Aortic smooth muscle cell (primary cell): ENCODE data around the gene SUPT5H. TPM values are rescaled to one million over a fixed set of nuclear protein-coding genes. Genes with fewer than 3 reads are reported as not detected.

Experiments
- total RNA-seq: library from RNA; depleted of rRNA; stranded (reverse); fragments of >200 nt; gene quantifications from 2 replicates; pipeline ENCODE4 v1.2.3, GENCODE V29; 2014

Gene SUPT5H
- 58.9 and 87.9 TPM in 2 replicates for total RNA-seq

DNA sequence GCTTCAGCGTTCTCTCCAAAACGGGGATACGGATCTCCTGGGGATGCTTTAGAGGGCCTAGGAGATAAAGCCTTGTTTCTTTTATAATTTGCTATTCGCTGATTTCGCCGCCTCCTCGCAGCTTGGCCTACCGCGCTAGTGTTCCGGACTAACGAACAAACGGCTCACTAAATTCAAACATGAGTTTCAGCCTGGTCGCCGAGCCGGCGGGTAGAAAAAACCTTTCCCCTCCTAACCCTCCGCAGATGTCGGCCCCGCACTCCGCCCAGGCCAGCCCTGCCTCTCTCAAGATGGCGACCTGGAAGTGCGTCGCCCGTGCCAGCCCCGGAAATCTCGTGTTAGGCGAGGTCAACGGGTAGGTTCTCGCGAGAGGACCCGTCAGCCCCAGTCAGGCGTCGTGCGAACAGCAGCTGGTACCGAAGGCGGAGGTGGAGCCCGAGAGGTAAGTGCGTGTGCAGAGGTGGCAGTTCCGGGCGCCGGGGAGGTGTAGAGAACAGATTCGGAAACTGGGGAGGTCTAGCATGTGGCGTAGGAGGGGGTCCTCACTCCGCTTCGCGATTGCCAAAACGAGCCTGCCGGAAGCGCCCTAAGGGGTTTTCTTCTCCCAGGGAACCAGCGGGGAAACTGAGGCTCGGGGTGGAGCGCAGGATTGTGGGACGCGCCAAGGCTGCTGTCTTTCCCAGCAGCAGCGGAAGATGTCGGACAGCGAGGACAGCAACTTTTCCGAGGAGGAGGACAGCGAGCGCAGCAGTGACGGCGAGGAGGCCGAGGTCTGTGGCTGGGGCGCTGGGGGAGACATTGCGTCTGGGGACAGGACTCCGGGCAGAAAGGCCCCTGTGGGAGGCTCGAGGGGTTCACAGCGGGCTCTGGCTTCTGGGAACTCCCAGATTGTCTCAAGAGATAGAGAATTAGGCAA, at the start of gene SUPT5H:
Gene SUPT5H (plus strand): TSS at position 387 of the 916 bp plus-strand sequence. CDS start 309 bp downstream, at position 696.

DNA sequence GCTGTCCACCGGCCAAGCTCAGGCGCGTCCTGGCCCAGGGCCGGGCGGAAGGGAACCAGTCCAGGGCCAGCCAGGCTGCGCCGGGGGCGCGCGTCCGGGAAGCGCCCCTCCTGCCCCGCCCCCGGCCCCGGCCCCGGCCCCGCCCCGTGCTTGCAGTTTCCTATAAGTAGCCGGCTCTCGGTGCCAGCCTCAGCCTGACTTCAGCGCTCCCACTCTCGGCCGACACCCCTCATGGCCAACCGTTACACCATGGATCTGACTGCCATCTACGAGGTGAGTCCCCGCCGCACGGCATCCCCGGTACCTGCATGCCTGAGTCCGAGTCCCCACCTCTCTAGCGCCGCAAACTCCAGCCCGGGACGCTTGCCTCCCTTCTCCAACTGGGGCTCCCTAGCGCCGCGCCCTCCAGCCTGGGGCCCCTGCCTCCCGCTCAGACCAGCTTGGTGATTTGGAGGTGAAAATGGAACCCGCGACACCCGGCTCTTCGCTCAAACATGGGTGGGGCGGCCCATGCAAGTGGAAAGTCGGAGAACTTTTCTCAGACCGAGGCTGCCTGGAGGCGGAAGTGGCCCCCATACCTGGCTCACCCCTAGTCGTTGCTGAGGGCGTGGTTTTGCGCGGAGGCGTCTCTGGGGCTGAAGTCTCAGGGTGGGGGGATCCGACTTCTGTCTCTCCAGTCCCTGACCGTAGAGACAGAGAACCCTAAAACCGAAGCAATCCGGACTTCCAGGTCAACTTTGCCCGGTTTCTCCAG, 38.5 kb upstream of the SUPT5H start, which contains the start of gene ZFP36:
Gene ZFP36 (plus strand): TSS at position 192 of the 754 bp plus-strand sequence. CDS start 58 bp downstream, at position 250.

DNA sequence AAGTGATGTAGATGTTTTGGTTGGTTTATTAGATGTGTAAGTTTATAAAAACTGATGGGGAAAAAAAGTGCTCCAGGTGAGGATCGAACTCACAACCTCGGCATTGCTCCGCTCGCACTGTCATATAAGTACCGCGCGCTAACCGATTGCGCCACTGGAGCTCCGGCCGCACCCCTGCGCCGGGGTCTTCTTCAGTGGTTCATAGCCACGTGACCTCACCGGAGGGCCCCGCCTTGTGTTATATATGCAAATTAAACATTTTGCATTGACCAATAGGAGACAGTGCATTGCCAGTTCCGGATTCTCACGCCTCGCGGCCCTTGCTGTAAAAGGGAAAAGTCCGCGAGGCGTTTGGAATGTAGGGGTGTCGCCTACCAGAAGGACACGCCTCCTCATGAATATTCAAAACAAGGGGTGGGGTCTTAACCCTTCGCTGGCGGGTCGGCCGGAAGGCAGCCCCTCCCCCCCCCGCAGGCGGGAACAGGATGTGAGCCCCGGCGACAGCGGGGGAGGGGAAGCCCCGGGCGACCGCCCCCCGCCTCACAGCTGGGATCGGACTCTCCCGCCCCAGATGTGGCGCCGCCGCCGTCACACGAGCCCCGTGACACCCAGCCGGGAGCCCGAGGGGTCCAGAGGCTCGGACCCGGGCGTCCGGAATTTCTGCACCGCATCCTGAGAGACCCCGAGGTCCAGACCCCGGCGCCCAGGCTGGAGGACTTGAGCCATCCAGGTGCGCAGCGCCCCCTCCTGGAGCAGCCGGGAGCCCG, 33.1 kb upstream of the SUPT5H start, which contains the start of gene PLEKHG2:
Gene PLEKHG2 (plus strand): TSS at position 570 of the 767 bp plus-strand sequence. CDS start 1,418 bp downstream, outside the sequence.

GRCh38 chr19:39435499-39436349, 9.7 kb upstream of the SUPT5H start, which contains the start of gene RPS16:
Gene RPS16 (minus strand): TSS chr19:39435949. CDS start chr19:39435895, 54 bp downstream.

DNA sequence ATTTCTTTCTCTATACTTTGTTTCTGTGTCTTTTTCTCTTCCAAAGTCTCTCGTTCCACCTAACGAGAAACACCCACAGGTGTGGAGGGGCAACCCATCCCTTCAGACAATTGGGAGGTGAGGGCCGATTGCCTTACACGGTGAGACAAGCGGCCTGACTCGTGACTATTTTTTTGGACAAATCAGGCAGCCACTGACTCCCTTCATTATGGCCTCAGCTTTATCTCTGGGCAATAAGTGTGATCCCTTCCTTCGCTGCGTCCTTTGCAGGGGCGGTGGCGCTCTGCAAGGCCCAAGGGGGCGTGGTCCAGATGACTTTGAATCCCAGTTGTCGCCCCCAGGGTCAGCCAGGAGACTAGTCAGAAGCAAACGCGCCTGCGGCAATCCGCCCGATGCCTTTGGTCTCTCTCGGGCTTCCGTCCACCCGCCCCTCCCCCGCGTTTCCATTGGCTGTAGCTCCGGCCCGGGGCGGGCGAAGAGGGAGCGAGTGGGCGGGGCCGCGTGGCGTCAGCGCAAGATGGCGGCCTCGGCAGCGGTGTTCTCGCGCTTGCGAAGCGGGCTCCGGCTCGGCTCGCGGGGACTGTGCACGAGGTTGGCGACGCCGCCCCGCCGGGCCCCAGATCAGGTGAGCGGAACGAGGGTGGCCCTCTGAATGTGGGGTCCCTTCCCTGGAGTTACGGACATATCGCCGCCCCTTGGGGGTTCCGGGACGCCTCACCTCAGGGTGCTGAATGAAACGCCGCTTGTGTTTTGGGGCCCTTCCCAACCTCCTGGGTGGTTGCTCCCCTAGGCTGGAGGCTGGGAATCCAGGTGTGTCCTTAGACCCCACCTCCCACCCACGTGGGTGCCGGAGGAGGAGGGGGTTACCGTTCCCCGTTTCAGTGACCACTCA, 35.2 kb downstream of the SUPT5H start, which contains the start of gene TIMM50:
Gene TIMM50 (plus strand): TSS at position 502 of the 892 bp plus-strand sequence. CDS start 16 bp downstream, at position 518.

GRCh38 chr19:39498798-39499642, 53.6 kb downstream of the SUPT5H start, which contains the start of gene DLL3:
Gene DLL3 (plus strand): TSS chr19:39498947. CDS start chr19:39498975, 28 bp downstream.

DNA sequence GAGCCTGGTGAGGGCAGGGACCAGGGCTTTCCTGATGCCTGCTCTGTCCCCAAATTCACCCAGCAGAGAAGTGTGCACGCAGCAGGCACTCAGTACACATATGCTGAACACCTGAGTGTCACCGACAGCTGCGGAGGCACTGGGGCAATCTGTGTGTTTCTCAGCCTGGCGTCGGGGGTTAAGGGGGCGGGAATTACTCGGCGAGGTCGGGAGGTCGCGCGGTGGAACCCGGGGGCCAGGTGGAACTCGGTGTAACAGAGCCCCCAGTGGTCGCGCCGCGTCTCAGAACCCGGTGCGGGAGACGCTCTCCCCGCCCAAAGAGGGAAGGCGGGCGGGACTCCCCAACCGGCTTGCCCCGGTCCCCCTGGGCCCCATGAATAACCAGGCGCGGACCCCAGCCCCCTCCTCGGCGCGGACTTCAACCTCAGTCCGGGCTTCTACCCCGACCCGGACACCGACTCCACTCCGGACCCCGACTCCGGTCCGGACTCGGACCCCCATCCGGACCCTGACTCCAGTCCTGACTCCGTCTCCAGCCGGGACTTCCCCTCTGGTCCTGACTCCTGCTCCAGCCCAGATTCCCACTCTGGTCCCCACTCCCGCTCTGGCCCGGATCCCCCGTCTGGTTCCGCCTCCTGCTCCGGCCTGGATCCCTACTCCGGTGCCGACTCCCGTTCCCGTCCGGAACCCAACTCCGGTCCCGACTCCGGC, 69.6 kb downstream of the SUPT5H start, which contains the start of gene SELENOV:
Gene SELENOV (plus strand): TSS at position 300 of the 711 bp plus-strand sequence. CDS start 74 bp downstream, at position 374.

Other genes with a start within 250 kb of the SUPT5H start
- gene NCCRP1, start 248.6 kb upstream of the SUPT5H start, total RNA-seq, result not detected in 2 replicates
- gene SYCN, start 241.3 kb upstream of the SUPT5H start, total RNA-seq, result not detected in 2 replicates
- not detected in 2 replicates for gene IFNL3, start 200.6 kb upstream of the SUPT5H start, total RNA-seq
- not detected in 2 replicates for gene IFNL4, start 196.7 kb upstream of the SUPT5H start, total RNA-seq
- gene IFNL2, start 177.2 kb upstream of the SUPT5H start, total RNA-seq, result not detected in 2 replicates
- gene IFNL1, start 149.2 kb upstream of the SUPT5H start, total RNA-seq, result not detected in 2 replicates
- under 0.01 TPM in 1 of 2 replicates, not detected in the other for gene LRFN1, start 124.7 kb upstream of the SUPT5H start, total RNA-seq
- gene GMFG, start 109.5 kb upstream of the SUPT5H start, total RNA-seq, result 0.87 and 2.6 TPM in 2 replicates
- gene SAMD4B, start 103.2 kb upstream of the SUPT5H start, total RNA-seq, result 33.6 and 40.2 TPM in 2 replicates
- 44.8 and 65.8 TPM in 2 replicates for gene PAF1, start 54.5 kb upstream of the SUPT5H start, total RNA-seq
- 13.9 and 14.5 TPM in 2 replicates for gene MED29, start 54.2 kb upstream of the SUPT5H start, total RNA-seq
- gene ZFP36, start 38.7 kb upstream of the SUPT5H start, total RNA-seq, result 2.5 and 5.2 TPM in 2 replicates
- 18.1 and 29.5 TPM in 2 replicates for gene PLEKHG2, start 32.9 kb upstream of the SUPT5H start, total RNA-seq
- gene RPS16, start 9.6 kb upstream of the SUPT5H start, total RNA-seq, result 38.5 and 131 TPM in 2 replicates
- 50.5 and 68.8 TPM in 2 replicates for gene TIMM50, start 35.3 kb downstream of the SUPT5H start, total RNA-seq
- 0.06 TPM in 1 of 2 replicates, not detected in the other for gene DLL3, start 53.4 kb downstream of the SUPT5H start, total RNA-seq
- gene SELENOV, start 69.6 kb downstream of the SUPT5H start, total RNA-seq, result not detected in 2 replicates
- 3.4 and 4.2 TPM in 2 replicates for gene EID2B, start 87.3 kb downstream of the SUPT5H start, total RNA-seq
- 10.1 and 11.9 TPM in 2 replicates for gene EID2, start 94.6 kb downstream of the SUPT5H start, total RNA-seq
- not detected in 2 replicates for gene LGALS13, start 156.9 kb downstream of the SUPT5H start, total RNA-seq
- not detected in 2 replicates for gene LGALS16, start 210.3 kb downstream of the SUPT5H start, total RNA-seq